Fibroblast of lung (primary cell): ENCODE measurements around the gene UBL4A. TPM values are rescaled to one million over a fixed set of nuclear protein-coding genes. Genes with fewer than 3 reads are reported as not detected.
A peak's percentile ranks its signal among the peaks of the same experiment; 100 is the strongest.

Experiments used
- DNase-seq, 2 donors: peaks; one replicate each; pipeline versions ENCODE4 v3.0.0 to v3.0.0-alpha.2; 2010; ENCODE audit warnings: low read depth in 2 of 2
- H2AFZ ChIP-seq: 2 replicates; pipeline ENCODE4 v1.5.1; 2012; ENCODE audit warnings: low read length, control low read depth, inconsistent platforms
- H3K27ac ChIP-seq: 2 replicates; pipeline ENCODE4 v1.5.1; 2011; ENCODE audit warnings: low read length, control low read depth; ENCODE audit not compliant: insufficient read depth
- H3K27me3 ChIP-seq: 2 replicates; pipeline ENCODE4 v1.5.1; 2011; ENCODE audit warnings: mild to moderate bottlenecking, low read length; ENCODE audit not compliant: control insufficient read depth, insufficient read depth
- H3K36me3 ChIP-seq: 2 replicates; pipeline ENCODE4 v1.5.1; 2011; ENCODE audit warnings: low read length; ENCODE audit not compliant: control insufficient read depth, insufficient read depth
- H3K4me1 ChIP-seq: 2 replicates; pipeline ENCODE4 v1.5.1; 2011; ENCODE audit warnings: low read length; ENCODE audit not compliant: control insufficient read depth, insufficient read depth; ENCODE audit errors: extremely low read depth
- H3K4me2 ChIP-seq: 2 replicates; pipeline ENCODE4 v1.5.1; 2011; ENCODE audit warnings: low read length, control low read depth; ENCODE audit not compliant: insufficient read depth; ENCODE audit errors: extremely low read depth
- H3K4me3 ChIP-seq, 4 experiments: fragments of 200-600 bp in 1 of 4; sonication (generic) in 1 of 4; replicated peaks in 1 of 4; 2 replicates each; pipeline ENCODE4 v1.5.1; 2011 to 2016; ENCODE audit warnings: low read length in 4 of 4, low read depth in 3 of 4, mild to moderate bottlenecking in 3 of 4, control low read depth in 2 of 4, inconsistent platforms in 1 of 4, mixed read lengths in 1 of 4; ENCODE audit not compliant: insufficient read depth in 1 of 4; ENCODE audit errors: control extremely low read depth in 1 of 4
- H3K79me2 ChIP-seq: 2 replicates; pipeline ENCODE4 v1.5.1; 2012; ENCODE audit warnings: mild to moderate bottlenecking, low read length, inconsistent platforms; ENCODE audit not compliant: control insufficient read depth, insufficient read depth
- H3K9ac ChIP-seq: 2 replicates; pipeline ENCODE4 v1.5.1; 2011; ENCODE audit warnings: mild to moderate bottlenecking, low read length, control low read depth; ENCODE audit not compliant: insufficient read depth
- H3K9me3 ChIP-seq: 2 replicates; pipeline ENCODE4 v1.5.1; 2012; ENCODE audit warnings: low read depth, low read length; ENCODE audit not compliant: control insufficient read depth, insufficient read depth
- H4K20me1 ChIP-seq: 2 replicates; pipeline ENCODE4 v1.5.1; 2011; ENCODE audit warnings: low read length; ENCODE audit not compliant: control insufficient read depth, insufficient read depth; ENCODE audit errors: extremely low read depth
- EZH2 ChIP-seq: IDR thresholded peaks from 2 replicates; pipeline ENCODE4 v1.5.1; 2012; ENCODE audit warnings: low read length, control low read depth, mild to moderate bottlenecking; ENCODE audit errors: missing control alignments
- polyA plus RNA-seq, 2 donors: library from polyadenylated mRNA; depleted of rRNA in 1 of 2; stranded (reverse) in 1 of 2; unstranded in 1 of 2; fragments of >200 nt; gene quantifications; 2 replicates each; pipeline ENCODE4 v1.2.1, GENCODE V29; 2011 to 2012; ENCODE audit warnings: missing spikeins in 1 of 2
- total RNA-seq: library from RNA; depleted of rRNA; stranded (reverse); fragments of >200 nt; gene quantifications from 2 replicates; pipeline ENCODE4 v1.2.1, GENCODE V29; 2014
- TF ChIP-seq, protein P1 (sequence below), 2 donors: IDR thresholded peaks in 1 of 2; conservative IDR thresholded peaks in 1 of 2; 1 replicate in 1 of 2; 2 replicates in 1 of 2; pipeline ENCODE4 v1.5.1; 2011 to 2012; ENCODE audit warnings: low read length in 2 of 2, control low read depth in 1 of 2, inconsistent platforms in 1 of 2, low read depth in 1 of 2, mild to moderate bottlenecking in 1 of 2

Gene UBL4A
- total and polyA plus RNA-seq, 2 donors (not counting 1 experiment from before 2014, with no cell fraction given), result 17.9 to 42.8 TPM

- peaks cover 4% of the 10 kb centered on the region for H3K79me2 ChIP-seq
- H4K20me1 ChIP-seq, result no peaks in the 10 kb centered on the region
- H3K9ac ChIP-seq, result peak within 1 kb of the TSS; percentile 69
- no peaks in the 10 kb centered on the region for H3K9me3 ChIP-seq
- DNase-seq, result peak; percentile 78 to 90
- H3K4me1 ChIP-seq, result peaks cover 10% of the 10 kb centered on the region
- no peaks in the 10 kb centered on the region for H3K27me3 ChIP-seq
- peak within 1 kb of the TSS; percentile 31 to 68 (median 57) for H3K4me3 ChIP-seq
- no peak within 1 kb of the TSS for H2AFZ ChIP-seq
- no peaks in the 10 kb centered on the region for H3K36me3 ChIP-seq
- peak within 1 kb of the TSS; percentile 76 for H3K4me2 ChIP-seq
- TF ChIP-seq EZH2, result no peak
- TF ChIP-seq, protein P1, sequence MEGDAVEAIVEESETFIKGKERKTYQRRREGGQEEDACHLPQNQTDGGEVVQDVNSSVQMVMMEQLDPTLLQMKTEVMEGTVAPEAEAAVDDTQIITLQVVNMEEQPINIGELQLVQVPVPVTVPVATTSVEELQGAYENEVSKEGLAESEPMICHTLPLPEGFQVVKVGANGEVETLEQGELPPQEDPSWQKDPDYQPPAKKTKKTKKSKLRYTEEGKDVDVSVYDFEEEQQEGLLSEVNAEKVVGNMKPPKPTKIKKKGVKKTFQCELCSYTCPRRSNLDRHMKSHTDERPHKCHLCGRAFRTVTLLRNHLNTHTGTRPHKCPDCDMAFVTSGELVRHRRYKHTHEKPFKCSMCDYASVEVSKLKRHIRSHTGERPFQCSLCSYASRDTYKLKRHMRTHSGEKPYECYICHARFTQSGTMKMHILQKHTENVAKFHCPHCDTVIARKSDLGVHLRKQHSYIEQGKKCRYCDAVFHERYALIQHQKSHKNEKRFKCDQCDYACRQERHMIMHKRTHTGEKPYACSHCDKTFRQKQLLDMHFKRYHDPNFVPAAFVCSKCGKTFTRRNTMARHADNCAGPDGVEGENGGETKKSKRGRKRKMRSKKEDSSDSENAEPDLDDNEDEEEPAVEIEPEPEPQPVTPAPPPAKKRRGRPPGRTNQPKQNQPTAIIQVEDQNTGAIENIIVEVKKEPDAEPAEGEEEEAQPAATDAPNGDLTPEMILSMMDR (conservative IDR thresholded peaks at IDR 0.05 in 1 of 2, IDR thresholded peaks at IDR 0.05 in 1 of 2; ENCODE audit: low read depth in 1 of 2, low read length in 2 of 2), result no peak
- peak within 1 kb of the TSS; percentile 69 for H3K27ac ChIP-seq
Observed at GRCh38 chrX:154515966-154516655, 29.7 kb upstream of the UBL4A start, which contains the start of gene FAM3A. TSS of gene FAM3A (minus strand) at chrX:154516232. CDS start at chrX:154515772, 460 bp downstream.

DNA sequence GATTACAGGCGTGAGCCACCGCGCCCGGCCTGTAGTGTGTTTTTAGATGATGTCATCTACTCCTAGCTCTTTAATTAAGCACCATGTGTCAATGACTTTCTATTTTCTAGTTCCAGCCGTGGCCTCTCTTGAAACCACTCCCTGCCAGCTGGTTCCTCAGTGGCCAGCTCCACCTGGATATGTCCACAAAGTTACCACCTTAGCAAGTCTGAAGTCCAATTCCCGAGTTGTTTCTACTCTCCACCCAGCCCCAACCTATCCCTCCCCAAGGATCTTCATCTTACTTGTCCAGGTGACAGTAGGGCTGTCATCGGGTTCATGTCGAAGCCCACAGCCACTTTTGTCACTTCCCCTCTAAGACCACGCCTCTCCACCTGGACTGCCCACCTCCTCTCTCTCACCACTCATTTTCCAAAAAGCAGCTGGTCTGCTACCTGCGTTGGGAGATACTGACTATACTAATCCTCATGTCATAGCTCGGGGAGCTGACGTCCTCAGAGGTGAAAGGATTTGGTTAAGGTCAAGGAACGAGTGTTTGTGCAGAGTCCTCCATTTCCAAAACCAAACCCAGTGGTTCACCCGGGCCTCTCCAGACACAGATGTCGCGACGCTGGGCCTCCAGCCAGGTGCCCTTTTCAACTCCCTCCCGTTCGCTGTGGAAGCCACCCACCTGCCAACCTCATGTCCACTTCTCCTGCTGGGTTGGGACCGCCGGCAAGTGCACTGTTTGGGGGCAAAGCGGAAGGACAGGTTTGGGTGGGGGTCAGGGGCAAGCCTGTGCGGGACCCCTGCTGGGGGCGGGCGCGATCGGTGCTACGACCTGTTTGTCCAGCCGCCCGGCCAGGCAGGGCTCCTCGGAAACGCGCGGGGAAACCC is 28.9 kb upstream of the UBL4A start:
- Histone ChIP-seq H3K4me1 (peaks cover 10% of the 10 kb centered on the region), H2AFZ (no peak overlapping the region), H4K20me1 (no peaks in the 10 kb centered on the region), H3K27ac (peak overlapping the region; percentile 67), H3K27me3 (no peaks in the 10 kb centered on the region), H3K4me3 (peak overlapping the region; percentile 31 to 68 (median 57)), H3K79me2 (peaks cover 4% of the 10 kb centered on the region), H3K4me2 (peak overlapping the region; percentile 76), H3K9me3 (no peaks in the 10 kb centered on the region), H3K36me3 (no peaks in the 10 kb centered on the region), H3K9ac (peak overlapping the region; percentile 69)
- DNase-seq, result no peak
- TF ChIP-seq EZH2, result no peak
- TF ChIP-seq, protein P1 (conservative IDR thresholded peaks at IDR 0.05 in 1 of 2, IDR thresholded peaks at IDR 0.05 in 1 of 2; ENCODE audit: low read depth in 1 of 2, low read length in 2 of 2), result no peak

DNA sequence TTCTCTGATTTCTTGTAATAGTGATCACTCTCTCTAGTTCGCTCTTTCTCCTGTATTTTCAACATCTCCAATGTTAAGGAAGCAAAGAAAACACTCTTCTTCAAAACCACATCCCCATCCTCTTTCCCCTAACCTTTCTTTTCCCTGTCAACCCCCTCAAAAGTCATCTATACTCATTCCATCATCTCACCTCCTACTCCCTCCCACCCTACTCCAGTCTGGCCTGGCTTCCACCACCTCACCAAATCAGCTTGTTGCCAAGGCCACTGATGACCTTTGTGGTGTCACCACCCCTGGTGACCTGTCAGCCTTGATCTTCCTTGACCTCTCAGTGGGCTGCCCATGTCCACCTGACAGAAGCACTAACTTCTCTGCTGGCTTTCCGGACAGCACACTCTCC is 27.3 kb upstream of the UBL4A start:
- peaks cover 10% of the 10 kb centered on the region for H3K4me1 ChIP-seq
- H3K9ac ChIP-seq, result no peak overlapping the region
- H3K4me3 ChIP-seq, result no peak overlapping the region
- no peak overlapping the region for H3K27ac ChIP-seq
- no peaks in the 10 kb centered on the region for H3K9me3 ChIP-seq
- no peaks in the 10 kb centered on the region for H4K20me1 ChIP-seq
- TF ChIP-seq EZH2, result no peak
- TF ChIP-seq, protein P1 (conservative IDR thresholded peaks at IDR 0.05 in 1 of 2, IDR thresholded peaks at IDR 0.05 in 1 of 2; ENCODE audit: low read depth in 1 of 2, low read length in 2 of 2), result no peak
- DNase-seq, result no peak
- H2AFZ ChIP-seq, result no peak overlapping the region
- no peaks in the 10 kb centered on the region for H3K36me3 ChIP-seq
- no peaks in the 10 kb centered on the region for H3K27me3 ChIP-seq
- H3K4me2 ChIP-seq, result no peak overlapping the region
- peaks cover 4% of the 10 kb centered on the region for H3K79me2 ChIP-seq
